A673 (cell line): Measurements from ENCODE around the gene WFIKKN1.

Source experiments
- EZH2 ChIP-seq: fragments of 200-600 bp; sonication (generic); IDR thresholded peaks from 2 replicates; pipeline ENCODE4 v1.6.1; 2017; ENCODE audit warnings: borderline replicate concordance, low read depth, mild to moderate bottlenecking, mixed read lengths, antibody characterized with exemption, low read length; ENCODE audit not compliant: poor library complexity, severe bottlenecking
- TF ChIP-seq, protein P1 (sequence below): fragments of 300-800, 200-600 bp; sonication (generic); conservative IDR thresholded peaks from 2 replicates; pipeline ENCODE4 v1.5.1; 2017; ENCODE audit warnings: low read depth, mild to moderate bottlenecking, antibody characterized with exemption, low read length, moderate library complexity, mixed read lengths

DNA sequence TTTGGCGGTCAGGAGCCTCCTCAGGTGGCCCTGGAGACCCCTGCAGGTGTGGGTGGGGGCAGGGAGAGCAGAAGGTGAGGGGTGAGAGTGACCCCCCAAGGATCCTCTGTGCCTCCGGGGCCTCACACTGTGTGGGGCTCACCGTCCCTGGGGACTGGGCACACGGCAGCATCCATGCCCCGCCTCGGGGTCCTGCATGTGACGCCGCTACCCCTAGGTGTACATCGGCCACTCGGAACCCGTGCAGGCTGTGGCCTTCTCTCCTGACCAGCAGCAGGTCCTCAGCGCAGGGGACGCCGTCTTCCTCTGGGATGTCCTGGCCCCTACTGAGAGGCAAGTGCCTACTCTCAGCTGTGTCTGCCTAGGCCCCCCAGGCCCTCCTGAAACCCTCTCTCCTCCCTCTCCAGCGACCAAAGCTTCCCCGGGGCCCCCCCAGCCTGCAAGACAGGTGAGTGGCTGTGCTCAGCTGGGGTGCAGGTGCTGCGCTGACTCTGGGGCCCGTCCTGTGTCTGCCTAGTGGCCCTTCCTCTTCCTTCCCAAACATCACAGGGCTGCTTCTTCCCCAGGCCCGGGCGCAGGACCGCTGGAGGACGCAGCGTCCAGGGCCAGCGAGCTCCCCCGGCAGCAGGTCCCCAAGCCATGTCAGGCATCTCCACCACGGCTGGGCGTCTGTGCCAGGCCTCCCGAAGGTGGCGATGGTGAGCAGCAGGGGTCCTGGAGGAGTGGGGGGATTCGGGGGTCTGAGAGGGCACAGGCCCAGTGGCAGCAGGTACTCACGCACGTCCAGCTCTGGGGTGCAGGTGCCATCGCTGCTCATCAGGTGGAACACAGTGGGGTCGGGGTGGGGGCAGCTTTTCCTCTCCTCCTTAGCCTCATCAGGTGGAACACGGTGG lies 28.1 kb downstream of the WFIKKN1 start:
- TF ChIP-seq, protein P1, sequence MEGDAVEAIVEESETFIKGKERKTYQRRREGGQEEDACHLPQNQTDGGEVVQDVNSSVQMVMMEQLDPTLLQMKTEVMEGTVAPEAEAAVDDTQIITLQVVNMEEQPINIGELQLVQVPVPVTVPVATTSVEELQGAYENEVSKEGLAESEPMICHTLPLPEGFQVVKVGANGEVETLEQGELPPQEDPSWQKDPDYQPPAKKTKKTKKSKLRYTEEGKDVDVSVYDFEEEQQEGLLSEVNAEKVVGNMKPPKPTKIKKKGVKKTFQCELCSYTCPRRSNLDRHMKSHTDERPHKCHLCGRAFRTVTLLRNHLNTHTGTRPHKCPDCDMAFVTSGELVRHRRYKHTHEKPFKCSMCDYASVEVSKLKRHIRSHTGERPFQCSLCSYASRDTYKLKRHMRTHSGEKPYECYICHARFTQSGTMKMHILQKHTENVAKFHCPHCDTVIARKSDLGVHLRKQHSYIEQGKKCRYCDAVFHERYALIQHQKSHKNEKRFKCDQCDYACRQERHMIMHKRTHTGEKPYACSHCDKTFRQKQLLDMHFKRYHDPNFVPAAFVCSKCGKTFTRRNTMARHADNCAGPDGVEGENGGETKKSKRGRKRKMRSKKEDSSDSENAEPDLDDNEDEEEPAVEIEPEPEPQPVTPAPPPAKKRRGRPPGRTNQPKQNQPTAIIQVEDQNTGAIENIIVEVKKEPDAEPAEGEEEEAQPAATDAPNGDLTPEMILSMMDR = 0 out of 2 replicates have a peak, but pooled peaks have one; percentile 13
- no peak for TF ChIP-seq EZH2
